Mesendoderm (in vitro differentiated cells): ENCODE measurements around the gene ZER1.

Experiments
- DNase-seq: peaks from one replicate; pipeline ENCODE4 v3.0.0; 2013
- H2AK5ac ChIP-seq: 2 replicates; pipeline ENCODE4 v1.6.1; 2013; ENCODE audit warnings: low read length, inconsistent platforms
- H2BK120ac ChIP-seq: 2 replicates; pipeline ENCODE4 v1.6.1; 2013; ENCODE audit warnings: low read depth, mild to moderate bottlenecking, low read length, moderate library complexity, mixed read lengths
- H2BK15ac ChIP-seq: replicated peaks from 2 replicates; pipeline ENCODE4 v1.6.1; 2013; ENCODE audit warnings: low read depth, mild to moderate bottlenecking, moderate library complexity
- H2BK5ac ChIP-seq: 2 replicates; pipeline ENCODE4 v1.6.1; 2013; ENCODE audit warnings: low read length, inconsistent platforms
- H3K18ac ChIP-seq: 2 replicates; pipeline ENCODE4 v1.6.1; 2013; ENCODE audit warnings: mild to moderate bottlenecking, low read length, mixed read lengths
- H3K23ac ChIP-seq: one replicate; pipeline ENCODE4 v1.6.1; 2013; ENCODE audit warnings: low read length
- H3K27ac ChIP-seq: 2 replicates; pipeline ENCODE4 v1.5.1; 2013; ENCODE audit warnings: low read depth, mild to moderate bottlenecking, inconsistent platforms, low read length, moderate library complexity
- H3K27me3 ChIP-seq: 2 replicates; pipeline ENCODE4 v1.6.1; 2013; ENCODE audit warnings: low read length, control low read depth, mild to moderate bottlenecking, inconsistent platforms; ENCODE audit not compliant: insufficient read depth, poor library complexity
- H3K36me3 ChIP-seq: 2 replicates; pipeline ENCODE4 v1.6.1; 2013; ENCODE audit warnings: low read length, inconsistent platforms; ENCODE audit not compliant: control insufficient read depth, insufficient read depth
- H3K4ac ChIP-seq: one replicate; pipeline ENCODE4 v1.6.1; 2013; ENCODE audit warnings: low read depth, mild to moderate bottlenecking, low read length, moderate library complexity
- H3K4me1 ChIP-seq: 2 replicates; pipeline ENCODE4 v1.6.1; 2013; ENCODE audit warnings: low read depth, low read length, inconsistent platforms; ENCODE audit not compliant: control insufficient read depth
- H3K4me2 ChIP-seq: 2 replicates; pipeline ENCODE4 v1.6.1; 2013; ENCODE audit warnings: low read length
- H3K4me3 ChIP-seq: 2 replicates; pipeline ENCODE4 v1.5.1; 2013; ENCODE audit warnings: mild to moderate bottlenecking, low read length
- H3K56ac ChIP-seq: one replicate; pipeline ENCODE4 v1.6.1; 2013; ENCODE audit warnings: low read length
- H3K79me1 ChIP-seq: 2 replicates; pipeline ENCODE4 v1.6.1; 2013; ENCODE audit warnings: low read length, inconsistent platforms
- H3K79me2 ChIP-seq: 2 replicates; pipeline ENCODE4 v1.6.1; 2013; ENCODE audit warnings: mild to moderate bottlenecking, low read length; ENCODE audit not compliant: control insufficient read depth, insufficient read depth
- H3K9ac ChIP-seq: 2 replicates; pipeline ENCODE4 v1.6.1; 2013; ENCODE audit warnings: low read length, inconsistent platforms
- H4K5ac ChIP-seq: one replicate; pipeline ENCODE4 v1.6.1; 2013; ENCODE audit warnings: low read length
- H4K8ac ChIP-seq: one replicate; pipeline ENCODE4 v1.6.1; 2013; ENCODE audit warnings: low read depth, mild to moderate bottlenecking, control low read depth, low read length, moderate library complexity
- WGBS: extraction: QIAGEN DNeasy Blood & Tissue Kit; methylation state at CpG from one replicate; pipeline ENCODE4 v1.1.7; 2013; ENCODE audit warnings: low lambda C conversion rate, missing lambda C conversion rate; ENCODE audit not compliant: insufficient coverage; ENCODE audit errors: extremely low coverage; 5-methylcytosine and 5-hydroxymethylcytosine counted together

The ZER1 gene

DNA sequence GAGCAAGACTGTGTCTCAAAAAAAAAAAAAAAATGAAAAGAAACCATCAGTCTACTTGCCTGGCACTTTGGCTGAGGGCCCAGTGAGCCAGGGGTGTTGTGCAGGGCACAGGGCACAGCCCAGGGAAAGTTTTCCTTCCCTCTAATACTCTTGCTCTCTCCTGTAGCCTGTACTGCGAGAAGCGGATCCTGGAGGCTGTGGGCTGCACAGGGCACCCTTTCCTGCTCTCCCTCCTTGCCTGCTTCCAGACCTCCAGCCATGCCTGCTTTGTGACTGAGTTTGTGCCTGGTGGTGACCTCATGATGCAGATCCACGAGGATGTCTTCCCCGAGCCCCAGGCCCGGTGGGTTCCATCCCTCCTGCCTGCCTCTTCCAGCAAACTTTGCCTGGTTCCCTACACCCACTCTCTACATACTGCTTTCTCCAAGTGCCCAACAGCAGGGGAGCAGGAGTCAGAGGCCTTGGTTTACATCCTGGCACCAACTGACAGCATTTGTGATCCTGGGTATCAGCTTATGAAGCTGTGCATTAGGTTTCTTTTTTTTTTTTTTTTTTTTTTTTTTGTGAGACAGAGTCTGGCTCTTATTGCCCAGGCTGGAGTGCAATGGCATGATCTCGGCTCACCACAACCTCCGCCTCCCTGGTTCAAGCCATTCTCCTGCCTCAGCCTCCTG, 55.0 kb downstream of the ZER1 start:
- no peak overlapping the region for H3K4me3 ChIP-seq
- WGBS: no CpG with 5 or more reads among the region's 7 CpGs
- no peak overlapping the region for H4K8ac ChIP-seq
- no peak overlapping the region for H3K23ac ChIP-seq
- H3K27ac ChIP-seq: no peak overlapping the region
- H2AK5ac ChIP-seq: no peak overlapping the region
- no peak overlapping the region for H3K18ac ChIP-seq
- H3K36me3 ChIP-seq: no peaks in the 10 kb centered on the region
- no peaks in the 10 kb centered on the region for H3K79me2 ChIP-seq
- no peak overlapping the region for H3K4me2 ChIP-seq
- no peak overlapping the region for H3K56ac ChIP-seq
- H3K79me1 ChIP-seq: no peaks in the 10 kb centered on the region
- no peak overlapping the region for H2BK15ac ChIP-seq
- no peak overlapping the region for H2BK120ac ChIP-seq
- no peak overlapping the region for H3K9ac ChIP-seq
- no peak overlapping the region for H4K5ac ChIP-seq
- H2BK5ac ChIP-seq: no peak overlapping the region
- no peak for DNase-seq
- no peak overlapping the region for H3K4ac ChIP-seq
- H3K4me1 ChIP-seq: no peaks in the 10 kb centered on the region
- H3K27me3 ChIP-seq: no peaks in the 10 kb centered on the region

DNA sequence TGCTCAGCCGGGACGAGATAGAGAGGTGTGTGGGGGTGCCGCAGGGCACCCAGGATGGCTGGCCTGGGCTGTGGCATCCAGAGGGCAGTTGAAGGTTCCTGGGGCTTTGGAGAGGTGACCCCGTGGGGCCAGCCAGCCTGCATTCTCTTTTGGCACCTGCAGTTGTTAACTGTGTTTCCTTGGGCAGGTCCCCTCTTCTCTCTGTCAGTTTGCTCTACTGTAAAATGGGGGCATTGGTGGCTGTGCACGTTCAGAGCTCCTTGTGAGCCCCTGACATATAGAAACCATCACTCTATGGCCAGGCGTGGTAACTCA, 56.3 kb downstream of the ZER1 start:
- no peak overlapping the region for H4K5ac ChIP-seq
- no peak overlapping the region for H2BK5ac ChIP-seq
- no peaks in the 10 kb centered on the region for H3K79me2 ChIP-seq
- no peak overlapping the region for H4K8ac ChIP-seq
- no peaks in the 10 kb centered on the region for H3K79me1 ChIP-seq
- no peaks in the 10 kb centered on the region for H3K27me3 ChIP-seq
- H3K56ac ChIP-seq: no peak overlapping the region
- H3K9ac ChIP-seq: no peak overlapping the region
- H3K4me2 ChIP-seq: no peak overlapping the region
- no peak overlapping the region for H3K27ac ChIP-seq
- H2BK15ac ChIP-seq: no peak overlapping the region
- H2AK5ac ChIP-seq: no peak overlapping the region
- H3K23ac ChIP-seq: no peak overlapping the region
- no peak overlapping the region for H3K18ac ChIP-seq
- no peak overlapping the region for H3K4me3 ChIP-seq
- DNase-seq: no peak
- H3K4me1 ChIP-seq: no peaks in the 10 kb centered on the region
- no peak overlapping the region for H2BK120ac ChIP-seq
- H3K4ac ChIP-seq: no peak overlapping the region
- no peaks in the 10 kb centered on the region for H3K36me3 ChIP-seq
- WGBS: no CpG with 5 or more reads among the region's 6 CpGs

DNA sequence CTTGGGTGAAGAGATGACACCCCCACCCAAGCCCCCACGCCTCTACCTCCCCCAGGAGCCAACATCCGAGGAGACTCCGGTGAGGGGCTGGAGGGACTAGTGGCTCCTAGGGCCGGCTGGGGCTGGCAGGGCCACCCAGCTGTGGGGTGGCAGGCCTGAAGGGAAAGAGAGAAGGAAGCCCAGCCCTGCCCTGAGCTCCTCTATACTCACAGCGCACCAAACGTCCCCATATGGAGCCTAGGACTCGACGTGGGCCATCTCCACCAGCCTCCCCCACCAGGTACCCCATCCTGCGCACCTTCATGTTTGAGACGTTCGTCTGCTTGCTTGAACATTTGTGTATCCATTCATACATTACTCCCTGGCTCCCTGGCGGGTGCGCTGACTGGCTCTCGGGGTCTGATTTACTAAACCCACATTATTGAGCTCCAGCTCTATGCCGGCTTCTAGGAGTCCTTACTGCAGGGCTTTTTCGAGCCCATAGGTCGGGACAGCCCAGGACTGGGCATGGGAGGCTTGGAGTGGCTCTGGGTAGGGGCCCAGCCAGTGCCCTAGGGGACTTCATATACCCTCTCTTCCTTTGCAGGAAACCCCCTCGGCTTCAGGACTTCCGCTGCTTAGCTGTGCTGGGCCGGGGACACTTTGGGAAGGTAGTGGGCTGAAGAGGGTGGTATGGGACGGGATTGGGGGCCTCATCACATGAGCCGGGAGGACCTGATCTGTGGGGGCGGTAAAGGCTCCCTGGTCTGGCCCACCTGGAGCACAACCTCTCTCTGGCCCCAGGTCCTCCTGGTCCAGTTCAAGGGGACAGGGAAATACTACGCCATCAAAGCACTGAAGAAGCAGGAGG, 56.9 kb downstream of the ZER1 start:
- H3K4me3 ChIP-seq: no peak overlapping the region
- no peak overlapping the region for H3K4me2 ChIP-seq
- no peak overlapping the region for H3K4ac ChIP-seq
- H3K9ac ChIP-seq: no peak overlapping the region
- no peak overlapping the region for H4K8ac ChIP-seq
- H3K79me1 ChIP-seq: no peaks in the 10 kb centered on the region
- H3K23ac ChIP-seq: no peak overlapping the region
- H3K79me2 ChIP-seq: no peaks in the 10 kb centered on the region
- H2BK15ac ChIP-seq: no peak overlapping the region
- no peaks in the 10 kb centered on the region for H3K4me1 ChIP-seq
- no peak overlapping the region for H3K56ac ChIP-seq
- H3K18ac ChIP-seq: no peak overlapping the region
- H3K27ac ChIP-seq: no peak overlapping the region
- no peak for DNase-seq
- H2AK5ac ChIP-seq: no peak overlapping the region
- H2BK120ac ChIP-seq: no peak overlapping the region
- H4K5ac ChIP-seq: no peak overlapping the region
- WGBS: no CpG with 5 or more reads among the region's 24 CpGs
- no peaks in the 10 kb centered on the region for H3K27me3 ChIP-seq
- H3K36me3 ChIP-seq: no peaks in the 10 kb centered on the region
- no peak overlapping the region for H2BK5ac ChIP-seq

DNA sequence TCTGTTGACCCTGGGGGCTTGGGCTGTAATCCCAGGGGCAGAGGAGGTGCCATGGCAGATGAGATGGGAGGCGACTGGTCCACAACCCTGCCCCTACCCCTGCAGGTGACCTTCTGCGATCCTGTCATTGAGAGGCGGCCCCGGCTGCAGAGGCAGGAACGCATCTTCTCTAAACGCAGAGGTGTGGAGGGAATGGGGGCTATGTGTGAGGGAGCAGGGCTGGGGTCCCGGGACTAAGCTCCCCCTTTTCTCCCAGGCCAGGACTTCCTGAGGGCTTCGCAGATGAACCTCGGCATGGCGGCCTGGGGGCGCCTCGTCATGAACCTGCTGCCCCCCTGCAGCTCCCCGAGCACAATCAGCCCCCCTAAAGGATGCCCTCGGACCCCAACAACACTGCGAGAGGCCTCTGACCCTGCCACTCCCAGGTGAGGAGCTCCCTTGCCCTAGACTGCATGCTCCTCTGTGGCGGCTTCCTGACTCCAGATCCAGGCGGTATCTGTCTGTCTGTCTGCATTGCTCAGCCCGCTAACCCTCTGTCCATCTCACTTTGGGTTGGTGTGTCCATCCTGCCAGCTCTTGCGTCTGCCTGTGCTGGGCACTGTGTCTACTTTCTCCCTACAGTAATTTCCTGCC, 57.7 kb downstream of the ZER1 start:
- Histone ChIP-seq H3K9ac (no peak overlapping the region), H2BK5ac (no peak overlapping the region), H4K8ac (no peak overlapping the region), H4K5ac (no peak overlapping the region), H3K27ac (no peak overlapping the region), H3K79me1 (no peaks in the 10 kb centered on the region), H3K4me3 (no peak overlapping the region), H3K56ac (no peak overlapping the region), H3K27me3 (no peaks in the 10 kb centered on the region), H3K4me2 (no peak overlapping the region), H3K79me2 (no peaks in the 10 kb centered on the region), H2BK15ac (no peak overlapping the region), H3K23ac (no peak overlapping the region), H3K4ac (no peak overlapping the region), H3K18ac (no peak overlapping the region), H2BK120ac (no peak overlapping the region), H2AK5ac (no peak overlapping the region), H3K36me3 (no peaks in the 10 kb centered on the region), H3K4me1 (no peaks in the 10 kb centered on the region)
- WGBS: no CpG with 5 or more reads among the region's 19 CpGs
- no peak for DNase-seq

DNA sequence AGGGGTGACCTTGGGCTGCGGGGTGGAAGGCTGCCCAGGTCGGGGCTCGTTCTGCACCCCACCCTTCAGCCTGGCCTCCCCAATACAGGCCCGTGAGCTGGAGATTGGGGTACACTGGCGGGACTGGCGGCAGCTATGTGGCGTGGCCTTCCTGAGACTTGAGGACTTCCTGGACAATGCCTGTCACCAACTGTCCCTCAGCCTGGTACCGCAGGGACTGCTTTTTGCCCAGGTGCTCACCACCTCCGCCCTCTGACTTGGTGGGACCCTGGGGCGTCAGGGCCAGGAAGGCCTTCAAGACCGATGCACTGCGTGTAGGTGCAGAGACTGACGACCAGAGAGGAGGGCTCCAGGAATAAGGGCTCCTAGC, 58.3 kb downstream of the ZER1 start:
- no peak overlapping the region for H4K8ac ChIP-seq

More for the DNA sequence above, 58.3 kb downstream of the ZER1 start:
- H3K27me3 ChIP-seq: no peaks in the 10 kb centered on the region
- no peak overlapping the region for H3K18ac ChIP-seq
- no peak overlapping the region for H2BK5ac ChIP-seq
- H2BK15ac ChIP-seq: no peak overlapping the region
- H3K4me1 ChIP-seq: no peaks in the 10 kb centered on the region
- no peak overlapping the region for H3K4me2 ChIP-seq
- no peaks in the 10 kb centered on the region for H3K79me1 ChIP-seq
- no peak overlapping the region for H4K5ac ChIP-seq
- no peak for DNase-seq
- no peak overlapping the region for H3K27ac ChIP-seq
- H3K4me3 ChIP-seq: no peak overlapping the region
- no peak overlapping the region for H3K56ac ChIP-seq
- no peak overlapping the region for H3K23ac ChIP-seq
- H3K9ac ChIP-seq: no peak overlapping the region
- H2BK120ac ChIP-seq: no peak overlapping the region
- no peaks in the 10 kb centered on the region for H3K36me3 ChIP-seq
- no peaks in the 10 kb centered on the region for H3K79me2 ChIP-seq
- WGBS: no CpG with 5 or more reads among the region's 13 CpGs
- H2AK5ac ChIP-seq: no peak overlapping the region
- H3K4ac ChIP-seq: no peak overlapping the region
